ENCODE measurements around the gene NBAS.

DNA sequence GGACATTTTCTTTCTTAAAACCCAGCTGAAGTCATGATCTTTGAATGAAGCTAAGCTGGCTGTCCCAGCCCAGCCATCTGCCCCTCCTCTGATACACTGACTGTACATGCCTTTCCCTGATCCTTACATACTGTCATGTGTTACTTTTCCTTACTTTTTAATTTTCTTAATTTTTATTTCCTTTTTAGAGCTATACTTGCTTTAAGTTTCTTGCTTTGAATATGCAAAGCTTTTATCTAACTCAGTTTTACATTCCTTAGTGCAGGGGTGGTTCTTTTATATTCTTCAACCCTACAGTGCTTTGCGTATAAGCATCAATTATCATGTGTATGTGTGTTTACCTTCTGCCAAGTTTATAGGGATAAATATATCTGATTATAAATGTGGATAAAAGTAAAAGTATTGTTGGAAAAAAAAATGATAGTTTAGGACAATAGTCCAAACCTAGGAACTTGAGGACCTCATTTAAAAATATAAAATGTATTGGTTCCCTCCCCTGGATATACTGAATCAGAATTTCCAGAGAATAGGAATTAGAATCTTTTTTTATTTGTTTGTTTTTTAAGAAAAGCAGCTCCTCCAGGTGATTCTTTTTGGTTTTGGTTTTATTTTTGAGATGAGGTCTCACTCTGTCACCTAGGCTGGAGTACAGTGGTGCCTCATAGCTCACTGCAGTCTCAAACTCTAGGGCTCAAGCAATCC lies 48.4 kb upstream of the NBAS start:
- no peak for TF ChIP-seq POLR2A (IDR thresholded peaks at IDR 0.05; ENCODE audit: low read length)
- no peak for TF ChIP-seq GATA1 (IDR thresholded peaks at IDR 0.05; ENCODE audit: low read depth, low read length)
